Measurements from ENCODE around the gene SEPHS1.

DNA sequence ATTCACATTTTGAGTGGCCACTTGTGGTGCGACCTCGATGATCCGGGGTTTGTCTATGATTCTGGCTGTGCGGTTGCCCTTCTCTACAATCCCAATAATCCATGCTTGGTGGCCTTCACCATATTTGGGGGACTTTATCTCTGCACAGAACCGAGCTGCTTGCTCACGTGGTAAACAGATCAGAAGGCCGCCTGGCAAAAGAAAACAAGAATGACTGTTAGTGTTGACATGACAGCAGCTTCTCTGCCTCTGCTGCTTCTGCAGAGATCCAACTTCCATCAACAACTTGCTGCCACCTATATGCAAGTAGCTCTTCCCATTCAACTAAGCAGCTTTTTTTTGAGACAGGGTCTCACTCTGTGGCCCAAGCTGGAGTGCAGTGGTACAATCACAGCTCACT, 28.9 kb downstream of the SEPHS1 start:
- TF ChIP-seq, protein P1, sequence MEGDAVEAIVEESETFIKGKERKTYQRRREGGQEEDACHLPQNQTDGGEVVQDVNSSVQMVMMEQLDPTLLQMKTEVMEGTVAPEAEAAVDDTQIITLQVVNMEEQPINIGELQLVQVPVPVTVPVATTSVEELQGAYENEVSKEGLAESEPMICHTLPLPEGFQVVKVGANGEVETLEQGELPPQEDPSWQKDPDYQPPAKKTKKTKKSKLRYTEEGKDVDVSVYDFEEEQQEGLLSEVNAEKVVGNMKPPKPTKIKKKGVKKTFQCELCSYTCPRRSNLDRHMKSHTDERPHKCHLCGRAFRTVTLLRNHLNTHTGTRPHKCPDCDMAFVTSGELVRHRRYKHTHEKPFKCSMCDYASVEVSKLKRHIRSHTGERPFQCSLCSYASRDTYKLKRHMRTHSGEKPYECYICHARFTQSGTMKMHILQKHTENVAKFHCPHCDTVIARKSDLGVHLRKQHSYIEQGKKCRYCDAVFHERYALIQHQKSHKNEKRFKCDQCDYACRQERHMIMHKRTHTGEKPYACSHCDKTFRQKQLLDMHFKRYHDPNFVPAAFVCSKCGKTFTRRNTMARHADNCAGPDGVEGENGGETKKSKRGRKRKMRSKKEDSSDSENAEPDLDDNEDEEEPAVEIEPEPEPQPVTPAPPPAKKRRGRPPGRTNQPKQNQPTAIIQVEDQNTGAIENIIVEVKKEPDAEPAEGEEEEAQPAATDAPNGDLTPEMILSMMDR (IDR thresholded peaks at IDR 0.05), result no peak
- TF ChIP-seq POLR2A (IDR thresholded peaks at IDR 0.05), result no peak
